Fibroblast of peridontal ligament (primary cell): ENCODE results near the gene RSPRY1.
A peak's percentile ranks its signal among the peaks of the same experiment; 100 is the strongest.

Experiments
- DNase-seq: peaks from one replicate; pipeline ENCODE4 v3.0.0-alpha.2; 2010; ENCODE audit errors: extremely low read depth

The RSPRY1 gene

GRCh38 chr16:57224651-57225335 lies 38.7 kb downstream of the RSPRY1 start:
- no peak for DNase-seq

GRCh38 chr16:57225978-57226377 lies 39.8 kb downstream of the RSPRY1 start:
- no peak for DNase-seq

- DNase-seq, result no peak
Measured at GRCh38 chr16:57226701-57227621, 40.8 kb downstream of the RSPRY1 start.

GRCh38 chr16:57229079-57229478 lies 43.0 kb downstream of the RSPRY1 start:
- no peak for DNase-seq

GRCh38 chr16:57231821-57232350 lies 45.8 kb downstream of the RSPRY1 start:
- no peak for DNase-seq

GRCh38 chr16:57233944-57234706 lies 48.0 kb downstream of the RSPRY1 start:
- DNase-seq, result no peak

GRCh38 chr16:57234707-57235092 lies 48.6 kb downstream of the RSPRY1 start:
- DNase-seq, result no peak

GRCh38 chr16:57235128-57236021 lies 49.2 kb downstream of the RSPRY1 start:
- peak; percentile 40 for DNase-seq

- DNase-seq, result no peak
Measured at GRCh38 chr16:57236022-57236350, 49.9 kb downstream of the RSPRY1 start.

- DNase-seq, result no peak
Measured at GRCh38 chr16:57238682-57239081, 52.6 kb downstream of the RSPRY1 start.

- no peak for DNase-seq
Measured at GRCh38 chr16:57239107-57239506, 53.0 kb downstream of the RSPRY1 start.

GRCh38 chr16:57240851-57241250 lies 54.7 kb downstream of the RSPRY1 start:
- DNase-seq, result no peak

GRCh38 chr16:57242650-57243049 lies 56.5 kb downstream of the RSPRY1 start:
- DNase-seq, result no peak

GRCh38 chr16:57244463-57244766 lies 58.3 kb downstream of the RSPRY1 start:
- DNase-seq, result no peak

- peak; percentile 94 for DNase-seq
Measured at GRCh38 chr16:57244767-57245471, 58.8 kb downstream of the RSPRY1 start, which contains the start of gene ARL2BP. Gene ARL2BP (plus strand): TSS chr16:57245259. CDS start chr16:57245368, 109 bp downstream.

- DNase-seq, result peak; percentile 24
Measured at GRCh38 chr16:57245472-57246113, 59.5 kb downstream of the RSPRY1 start.

GRCh38 chr16:57251352-57251751 lies 65.2 kb downstream of the RSPRY1 start:
- DNase-seq, result no peak

- no peak for DNase-seq
Measured at GRCh38 chr16:57252148-57252721, 66.1 kb downstream of the RSPRY1 start.

- no peak for DNase-seq
Measured at GRCh38 chr16:57253466-57253865, 67.3 kb downstream of the RSPRY1 start.
